Esophagus mucosa (tissue), 1 donor: ENCODE measurements around the gene PTPRU. TPM values are rescaled to one million over a fixed set of nuclear protein-coding genes. Genes with fewer than 3 reads are reported as not detected.
A peak's percentile ranks its signal among the peaks of the same experiment; 100 is the strongest.

Source experiments
- ATAC-seq: fragments of 200-7000 bp; cut with Tn5 transposase; one replicate; pipeline ENCODE4 v1.9.1; 2020
- total RNA-seq: library from RNA; stranded (reverse); gene quantifications from one replicate; pipeline ENCODE4 v1.2.4, GENCODE V29; 2023
- donor health status: DM: yes; HTN: yes; CAD: no.

PTPRU gene
- total RNA-seq, 1 donor from 2014 or later: 6.2 TPM

DNA sequence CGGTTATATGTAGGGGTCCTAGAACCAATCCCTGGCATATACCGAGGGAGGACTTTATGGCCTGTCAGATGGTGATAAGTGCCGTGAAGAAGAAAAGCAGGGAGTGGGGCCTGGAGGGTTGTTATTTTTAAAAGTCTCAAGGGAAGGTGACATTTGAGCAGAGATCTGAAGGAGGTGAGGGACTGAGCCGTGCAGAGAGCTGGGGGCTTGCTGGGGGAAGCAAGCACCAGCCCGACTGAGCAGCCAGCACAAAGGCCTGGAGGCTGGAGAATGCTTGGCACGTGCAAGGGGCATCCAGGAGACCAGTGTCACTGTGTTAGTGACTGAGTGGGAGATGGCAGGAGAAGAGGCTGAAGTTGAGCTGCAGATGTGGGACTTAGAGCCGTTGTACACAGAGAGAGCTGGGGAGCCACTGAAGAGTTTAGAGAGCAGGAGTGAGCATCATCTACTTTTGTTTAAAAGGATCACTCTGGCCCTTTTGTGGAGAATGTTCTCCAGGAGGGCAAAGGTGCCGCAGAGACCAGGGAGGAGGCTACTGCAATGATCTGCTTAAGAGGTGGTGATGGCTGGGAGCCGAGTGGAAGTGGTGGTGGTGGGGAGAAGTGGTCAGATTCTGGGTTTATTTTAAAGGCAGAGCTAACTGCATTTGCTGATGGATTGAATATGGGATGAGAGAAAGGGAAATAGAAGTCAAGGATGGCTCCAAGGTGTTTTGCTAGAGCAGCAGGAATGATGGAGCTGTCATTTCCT, 31.2 kb downstream of the PTPRU start:
- no peak for ATAC-seq

DNA sequence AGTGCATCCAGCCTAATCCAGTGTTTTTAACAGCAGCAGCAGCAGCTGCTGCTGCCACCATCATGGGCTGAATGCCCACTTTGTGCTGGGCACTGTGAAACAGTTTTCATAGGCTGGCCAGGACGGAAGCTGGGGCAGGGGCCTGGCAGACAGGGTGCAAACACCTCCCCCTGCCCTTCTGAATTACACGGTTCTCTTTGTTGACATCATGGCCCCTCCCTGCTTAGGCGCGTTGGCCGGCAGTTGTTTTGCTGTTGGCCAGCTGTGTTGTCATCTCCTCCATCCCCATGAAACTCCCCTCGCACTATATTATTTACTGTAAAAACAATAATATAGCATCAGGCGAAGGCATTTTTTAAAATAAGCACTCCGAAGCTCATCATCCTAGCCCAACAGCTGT, 33.1 kb downstream of the PTPRU start:
- no peak for ATAC-seq

DNA sequence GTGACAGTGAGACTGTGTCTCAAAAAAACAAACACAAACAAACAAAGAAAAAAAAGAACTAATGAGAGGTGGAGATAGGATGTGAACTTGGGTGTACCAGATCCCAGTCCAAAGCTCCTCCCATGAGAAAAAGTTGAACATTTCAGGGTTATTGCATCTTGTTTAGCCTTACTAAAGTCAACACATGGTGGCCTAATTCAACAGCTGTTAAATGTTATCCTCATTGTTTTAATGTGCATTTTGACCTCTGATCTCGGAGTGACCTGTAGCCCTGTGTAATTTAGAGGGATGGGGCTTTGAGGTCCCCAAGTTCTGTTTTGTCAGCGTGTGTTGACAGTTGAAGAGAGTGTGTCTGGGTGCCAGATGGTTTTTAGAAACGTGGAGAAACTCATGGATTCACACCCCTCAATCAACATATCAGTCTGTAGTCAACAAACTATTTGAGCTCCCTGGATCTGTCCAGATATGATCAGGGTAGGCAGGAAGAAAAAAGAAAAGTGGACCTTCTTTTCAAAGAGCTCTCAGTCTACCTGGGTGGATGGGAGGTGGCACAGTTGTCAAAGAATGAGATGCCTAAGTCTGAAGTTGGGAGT, 34.7 kb downstream of the PTPRU start:
- ATAC-seq: no peak

GRCh38 chr1:29271724-29272123, 35.4 kb downstream of the PTPRU start:
- ATAC-seq: peak; percentile 84

GRCh38 chr1:29272147-29272907, 36.0 kb downstream of the PTPRU start:
- ATAC-seq: no peak

- ATAC-seq: no peak
Measured at GRCh38 chr1:29275435-29275834, 39.1 kb downstream of the PTPRU start.

GRCh38 chr1:29278124-29278523, 41.8 kb downstream of the PTPRU start:
- no peak for ATAC-seq

DNA sequence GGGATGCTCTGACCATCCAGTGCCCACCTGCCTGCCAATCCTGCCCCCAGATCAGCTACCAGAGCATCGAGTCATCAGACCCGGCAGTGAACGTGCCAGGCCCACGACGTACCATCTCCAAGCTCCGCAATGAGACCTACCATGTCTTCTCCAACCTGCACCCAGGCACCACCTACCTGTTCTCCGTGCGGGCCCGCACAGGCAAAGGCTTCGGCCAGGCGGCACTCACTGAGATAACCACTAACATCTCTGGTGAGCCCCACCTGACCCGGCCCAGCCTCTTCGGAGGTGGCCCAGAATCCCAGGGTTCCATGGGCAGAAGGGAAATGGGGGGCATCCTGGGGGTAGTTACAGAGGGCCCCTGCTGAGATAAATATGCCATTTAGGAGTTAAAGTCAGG, 43.1 kb downstream of the PTPRU start:
- no peak for ATAC-seq

- no peak for ATAC-seq
Measured at GRCh38 chr1:29279951-29280391, 43.6 kb downstream of the PTPRU start.

- no peak for ATAC-seq
Measured at GRCh38 chr1:29280409-29281131, 44.2 kb downstream of the PTPRU start.

DNA sequence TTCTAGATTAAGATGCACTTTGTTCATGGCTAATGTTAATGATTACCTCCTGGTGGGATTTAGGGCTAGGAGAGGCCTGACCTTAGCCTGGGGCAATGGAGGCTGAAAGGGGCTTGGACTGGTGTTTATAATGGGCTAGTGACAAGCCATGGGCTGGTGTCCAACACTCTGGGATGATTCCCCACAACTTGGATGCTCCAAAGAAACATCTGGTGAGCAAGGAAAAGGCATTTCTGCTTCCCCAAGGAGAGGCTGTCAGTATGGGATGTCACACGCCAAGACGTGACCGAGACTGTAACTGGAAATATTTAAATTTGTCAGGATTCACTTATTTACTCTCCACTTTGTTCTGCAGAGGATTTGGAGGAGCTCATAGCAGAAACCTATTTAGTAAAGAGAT, 45.2 kb downstream of the PTPRU start:
- ATAC-seq: no peak

- ATAC-seq: no peak
Measured at GRCh38 chr1:29282135-29282923, 46.0 kb downstream of the PTPRU start.

DNA sequence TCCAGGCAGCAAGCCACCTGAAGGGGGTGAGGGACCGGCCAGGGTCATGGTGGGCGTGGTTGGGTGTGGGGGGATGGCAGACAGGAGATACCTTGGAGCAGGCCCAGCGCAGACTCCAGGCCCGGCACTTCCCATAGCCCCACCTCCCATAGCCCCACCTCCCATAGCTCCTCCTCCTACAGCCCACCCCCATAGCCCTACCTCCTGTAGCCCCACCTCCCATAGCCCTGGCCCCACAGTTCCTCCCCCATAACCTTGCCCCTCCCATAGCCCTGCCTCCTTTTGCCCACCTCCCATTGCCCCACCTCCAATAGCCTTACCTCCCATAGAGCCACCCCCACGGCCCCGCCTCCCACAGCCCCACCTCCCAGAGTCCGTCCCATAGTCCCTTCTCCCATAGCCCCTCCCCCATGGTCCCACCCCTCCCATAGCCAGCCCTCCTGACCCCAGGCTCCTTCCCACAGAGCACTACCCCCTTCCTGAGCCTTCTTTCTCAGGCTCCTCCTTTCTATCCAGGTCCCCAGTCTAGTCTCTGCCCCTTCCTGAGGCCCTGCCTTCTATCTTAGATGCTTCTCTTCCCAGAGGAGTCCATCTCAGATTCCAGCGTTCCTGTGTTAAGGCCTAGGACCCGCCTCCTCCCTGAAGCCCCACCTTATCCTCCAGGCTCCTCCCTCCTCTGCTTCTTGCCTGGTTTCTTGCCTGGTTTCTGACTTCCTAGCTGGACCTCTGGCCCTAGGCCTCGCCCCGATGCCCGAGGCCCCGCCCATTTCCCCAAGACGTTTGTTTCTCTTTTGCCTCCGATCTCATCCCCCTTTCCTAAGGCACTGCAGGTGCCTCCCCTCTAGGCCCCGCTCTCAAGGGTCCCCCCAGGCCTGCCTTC, 46.8 kb downstream of the PTPRU start:
- peak; percentile 33 for ATAC-seq

- no peak for ATAC-seq
Measured at GRCh38 chr1:29283804-29284195, 47.5 kb downstream of the PTPRU start.

GRCh38 chr1:29284286-29284960, 48.1 kb downstream of the PTPRU start:
- no peak for ATAC-seq

GRCh38 chr1:29284961-29285560, 48.7 kb downstream of the PTPRU start:
- no peak for ATAC-seq

DNA sequence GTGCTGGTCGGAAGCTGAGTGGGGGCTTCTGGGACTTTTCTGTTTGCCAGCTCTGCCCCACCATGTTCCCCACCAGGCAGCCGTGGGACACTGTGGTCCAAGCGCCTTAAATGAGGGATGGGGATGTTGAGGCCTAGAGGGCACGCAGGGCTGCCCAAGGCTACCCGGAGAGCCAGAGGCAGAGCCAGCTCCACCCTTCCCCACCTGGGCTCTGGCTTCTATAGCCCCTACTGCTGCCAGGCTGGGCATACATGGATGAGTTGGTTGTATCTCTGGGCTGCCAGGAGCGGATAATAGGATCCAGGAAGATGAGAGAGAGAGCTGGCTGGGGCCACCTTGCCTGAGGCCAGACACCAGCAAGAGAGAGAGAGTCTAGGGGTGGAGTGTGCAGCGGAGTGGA, 49.4 kb downstream of the PTPRU start:
- ATAC-seq: no peak

GRCh38 chr1:29286194-29286767, 50.0 kb downstream of the PTPRU start:
- no peak for ATAC-seq

- no peak for ATAC-seq
Measured at GRCh38 chr1:29289493-29289892, 53.2 kb downstream of the PTPRU start.
